ENCODE results near the gene TMEM132A.

Gene TMEM132A

GRCh38 chr11:60923326-60923725, 934 bp upstream of the TMEM132A start:
- no peak for DNase-seq (ENCODE audit: low read depth, low spot score)
- TF ChIP-seq POLR2AphosphoS5 (IDR thresholded peaks at IDR 0.05; ENCODE audit: borderline replicate concordance, low read depth, low read length) (no peak), FOXP2 (optimal IDR thresholded peaks at IDR 0.05; ENCODE audit: control extremely low read depth, extremely low read length, insufficient read depth) (no peak), EZH2 (IDR thresholded peaks at IDR 0.05) (no peak)
- no peak overlapping the region for H3K9ac ChIP-seq (ENCODE audit: insufficient read length)
- H3K27ac ChIP-seq: no peak overlapping the region; the same call in 1 of the 2 replicates
- peaks cover 48% of the 10 kb centered on the region for H3K36me3 ChIP-seq (ENCODE audit: insufficient read depth, low read length)
- no peaks in the 10 kb centered on the region for H3K9me3 ChIP-seq (ENCODE audit: low read depth, low read length)
- H3K4me3 ChIP-seq: no peak overlapping the region

GRCh38 chr11:60923800-60924109, 505 bp upstream of the TMEM132A start:
- H3K27ac ChIP-seq: no peak overlapping the region
- H3K4me3 ChIP-seq: peak overlapping the region; percentile 91
- DNase-seq (ENCODE audit: low read depth, low spot score): no peak
- H3K9me3 ChIP-seq (ENCODE audit: low read depth, low read length): no peaks in the 10 kb centered on the region
- H3K9ac ChIP-seq (ENCODE audit: insufficient read length): peak overlapping the region; percentile 22
- TF ChIP-seq EZH2 (IDR thresholded peaks at IDR 0.05) (no peak), POLR2AphosphoS5 (IDR thresholded peaks at IDR 0.05; ENCODE audit: borderline replicate concordance, low read depth, low read length) (no peak), FOXP2 (optimal IDR thresholded peaks at IDR 0.05; ENCODE audit: control extremely low read depth, extremely low read length, insufficient read depth) (no peak)
- peaks cover 44% of the 10 kb centered on the region for H3K36me3 ChIP-seq (ENCODE audit: insufficient read depth, low read length)

DNA sequence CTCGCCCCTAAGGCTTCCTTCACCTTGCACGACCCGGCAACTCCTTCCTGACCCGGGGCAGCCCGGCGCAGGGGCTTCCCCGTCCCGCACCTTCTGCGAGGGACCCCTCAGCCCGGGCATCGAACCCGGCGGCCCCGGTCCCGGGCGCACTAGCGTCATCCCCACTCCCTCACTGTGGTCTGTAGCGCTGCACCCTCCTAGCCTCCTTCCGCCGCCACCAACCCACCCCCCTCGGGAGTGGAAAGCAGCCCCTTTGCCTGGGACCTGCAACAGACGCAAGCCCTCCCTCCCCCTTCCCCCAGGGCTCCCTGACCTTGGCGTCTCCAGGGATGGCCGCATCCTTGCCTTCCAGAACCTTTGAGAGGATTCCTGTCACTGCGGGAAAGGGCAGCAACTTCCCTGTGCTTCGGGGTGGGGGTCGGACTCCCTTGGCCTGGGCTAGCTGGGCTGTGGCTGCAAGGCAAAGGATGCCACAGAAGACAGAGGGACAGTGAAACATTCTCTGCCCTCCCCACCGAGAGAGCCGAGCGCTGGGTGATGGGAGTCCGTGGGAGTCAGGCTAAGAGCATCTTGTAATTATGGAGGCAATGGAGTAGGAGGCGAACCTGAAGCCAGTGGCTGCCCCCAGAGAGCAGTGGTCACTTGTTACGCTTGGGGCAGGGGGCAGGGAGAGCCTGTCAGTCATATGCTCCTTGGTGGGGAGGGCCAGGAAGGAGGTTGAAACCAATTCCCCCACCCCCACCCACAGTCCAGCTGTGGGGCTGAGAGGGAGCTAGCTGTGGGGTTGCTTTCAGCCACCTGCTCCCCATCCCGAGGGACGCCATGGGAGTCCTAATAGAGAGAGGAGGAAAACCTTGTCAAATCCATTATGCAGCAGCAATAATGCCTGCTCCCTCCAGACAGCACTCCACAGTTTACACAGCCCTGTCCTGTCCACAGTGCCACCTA, 920 bp downstream of the TMEM132A start:
- TF ChIP-seq POLR2AphosphoS5 (IDR thresholded peaks at IDR 0.05; ENCODE audit: borderline replicate concordance, low read depth, low read length) (no peak), EZH2 (IDR thresholded peaks at IDR 0.05) (no peak), FOXP2 (optimal IDR thresholded peaks at IDR 0.05; ENCODE audit: control extremely low read depth, extremely low read length, insufficient read depth) (no peak)
- no peak overlapping the region for H3K27ac ChIP-seq
- peak overlapping the region; percentile 91 for H3K4me3 ChIP-seq
- DNase-seq (ENCODE audit: low read depth, low spot score): no peak
- no peaks in the 10 kb centered on the region for H3K9me3 ChIP-seq (ENCODE audit: low read depth, low read length)
- peaks cover 41% of the 10 kb centered on the region for H3K36me3 ChIP-seq (ENCODE audit: insufficient read depth, low read length)
- H3K9ac ChIP-seq (ENCODE audit: insufficient read length): peak overlapping the region; percentile 89

- Histone ChIP-seq H3K27ac (no peak overlapping the region), H3K36me3 (ENCODE audit: insufficient read depth, low read length) (peaks cover 38% of the 10 kb centered on the region; the same call in 1 of the 2 replicates), H3K9me3 (ENCODE audit: low read depth, low read length) (no peaks in the 10 kb centered on the region), H3K9ac (ENCODE audit: insufficient read length) (no peak overlapping the region), H3K4me3 (peak overlapping the region; percentile 91)
- no peak for DNase-seq (ENCODE audit: low read depth, low spot score)
- TF ChIP-seq FOXP2 (optimal IDR thresholded peaks at IDR 0.05; ENCODE audit: control extremely low read depth, extremely low read length, insufficient read depth) (no peak), POLR2AphosphoS5 (IDR thresholded peaks at IDR 0.05; ENCODE audit: borderline replicate concordance, low read depth, low read length) (no peak), EZH2 (IDR thresholded peaks at IDR 0.05) (no peak)
Observed at GRCh38 chr11:60925868-60926267, 1.6 kb downstream of the TMEM132A start.

DNA sequence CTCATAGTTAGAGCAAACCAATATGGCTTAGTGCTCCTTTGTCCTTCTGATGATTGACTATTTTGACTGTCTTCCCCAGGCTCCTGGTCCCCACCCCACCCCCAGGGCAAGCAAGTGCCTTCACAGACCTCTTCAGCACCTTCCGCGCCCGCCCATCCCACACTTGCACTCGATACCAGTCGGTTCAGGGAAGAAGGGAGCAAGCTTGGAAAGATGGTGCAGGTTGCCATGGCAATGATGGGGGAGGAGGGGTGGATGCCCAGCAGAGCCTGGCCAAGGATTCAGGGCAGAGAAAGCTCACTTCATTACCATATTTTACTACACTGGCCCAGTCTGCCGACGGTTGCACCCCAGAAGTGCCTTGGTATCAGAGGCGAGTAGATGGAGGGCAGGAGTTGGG, 2.2 kb downstream of the TMEM132A start:
- no peak overlapping the region for H3K4me3 ChIP-seq
- no peak overlapping the region for H3K27ac ChIP-seq
- H3K9ac ChIP-seq (ENCODE audit: insufficient read length): no peak overlapping the region
- DNase-seq (ENCODE audit: low read depth, low spot score): no peak
- H3K9me3 ChIP-seq (ENCODE audit: low read depth, low read length): no peaks in the 10 kb centered on the region
- H3K36me3 ChIP-seq (ENCODE audit: insufficient read depth, low read length): peaks cover 38% of the 10 kb centered on the region; the same call in 1 of the 2 replicates
- TF ChIP-seq POLR2AphosphoS5 (IDR thresholded peaks at IDR 0.05; ENCODE audit: borderline replicate concordance, low read depth, low read length) (no peak), EZH2 (IDR thresholded peaks at IDR 0.05) (no peak), FOXP2 (optimal IDR thresholded peaks at IDR 0.05; ENCODE audit: control extremely low read depth, extremely low read length, insufficient read depth) (no peak)

- no peaks in the 10 kb centered on the region for H3K9me3 ChIP-seq (ENCODE audit: low read depth, low read length)
- no peak overlapping the region for H3K9ac ChIP-seq (ENCODE audit: insufficient read length)
- H3K36me3 ChIP-seq (ENCODE audit: insufficient read depth, low read length): peaks cover 38% of the 10 kb centered on the region; the same call in 1 of the 2 replicates
- no peak for TF ChIP-seq EZH2 (IDR thresholded peaks at IDR 0.05)
- no peak for TF ChIP-seq POLR2AphosphoS5 (IDR thresholded peaks at IDR 0.05; ENCODE audit: borderline replicate concordance, low read depth, low read length)
- TF ChIP-seq FOXP2 (optimal IDR thresholded peaks at IDR 0.05; ENCODE audit: control extremely low read depth, extremely low read length, insufficient read depth): no peak
- DNase-seq (ENCODE audit: low read depth, low spot score): no peak
- no peak overlapping the region for H3K4me3 ChIP-seq
- no peak overlapping the region for H3K27ac ChIP-seq
Observed at GRCh38 chr11:60927061-60927592, 2.9 kb downstream of the TMEM132A start.

- peaks cover 35% of the 10 kb centered on the region; the same call in 1 of the 2 replicates for H3K36me3 ChIP-seq (ENCODE audit: insufficient read depth, low read length)
- H3K27ac ChIP-seq: no peak overlapping the region
- no peak for TF ChIP-seq POLR2AphosphoS5 (IDR thresholded peaks at IDR 0.05; ENCODE audit: borderline replicate concordance, low read depth, low read length)
- TF ChIP-seq EZH2 (IDR thresholded peaks at IDR 0.05): no peak
- no peak for TF ChIP-seq FOXP2 (optimal IDR thresholded peaks at IDR 0.05; ENCODE audit: control extremely low read depth, extremely low read length, insufficient read depth)
- DNase-seq (ENCODE audit: low read depth, low spot score): no peak
- H3K4me3 ChIP-seq: no peak overlapping the region
- H3K9ac ChIP-seq (ENCODE audit: insufficient read length): no peak overlapping the region
- no peaks in the 10 kb centered on the region for H3K9me3 ChIP-seq (ENCODE audit: low read depth, low read length)
Observed at GRCh38 chr11:60927600-60927999, 3.3 kb downstream of the TMEM132A start.

- no peak for DNase-seq (ENCODE audit: low read depth, low spot score)
- Histone ChIP-seq H3K9ac (ENCODE audit: insufficient read length) (no peak overlapping the region), H3K27ac (no peak overlapping the region), H3K4me3 (no peak overlapping the region), H3K36me3 (ENCODE audit: insufficient read depth, low read length) (peaks cover 30% of the 10 kb centered on the region; the same call in 1 of the 2 replicates), H3K9me3 (ENCODE audit: low read depth, low read length) (no peaks in the 10 kb centered on the region)
- TF ChIP-seq POLR2AphosphoS5 (IDR thresholded peaks at IDR 0.05; ENCODE audit: borderline replicate concordance, low read depth, low read length) (no peak), FOXP2 (optimal IDR thresholded peaks at IDR 0.05; ENCODE audit: control extremely low read depth, extremely low read length, insufficient read depth) (no peak), EZH2 (IDR thresholded peaks at IDR 0.05) (no peak)
Observed at GRCh38 chr11:60928563-60929001, 4.3 kb downstream of the TMEM132A start.

All from SK-N-MC (cell line).